GM23338 (cell line): ENCODE measurements around the gene AACS. TPM values are rescaled to one million over a fixed set of nuclear protein-coding genes. Genes with fewer than 3 reads are reported as not detected.

Source experiments
- ATAC-seq: fragments of 200-7000 bp; cut with Tn5 transposase; 3 replicates; pipeline ENCODE4 v1.9.1; 2020
- DNase-seq: peaks from one replicate; pipeline ENCODE4 v3.0.0-alpha.2; 2015; ENCODE audit warnings: low spot score
- H2AFZ ChIP-seq: fragments of 200-600 bp; sonication (generic); 2 replicates; pipeline ENCODE4 v1.8.0; 2016; ENCODE audit warnings: antibody characterized with exemption, mild to moderate bottlenecking, moderate library complexity
- H3F3A ChIP-seq: fragments of 200-600 bp; sonication (generic); replicated peaks from 2 replicates; pipeline ENCODE4 v1.8.0; 2017; ENCODE audit warnings: antibody characterized with exemption, mixed run types, low read depth
- H3K27ac ChIP-seq: fragments of 200-600 bp; sonication (generic); 2 replicates; pipeline ENCODE4 v1.6.1; 2016; ENCODE audit warnings: low read depth
- H3K27me3 ChIP-seq: fragments of 200-600 bp; sonication (generic); 2 replicates; pipeline ENCODE4 v1.8.0; 2016; ENCODE audit warnings: mild to moderate bottlenecking, mixed run types, moderate library complexity; ENCODE audit not compliant: insufficient read depth
- H3K36me3 ChIP-seq: fragments of 200-600 bp; sonication (generic); 2 replicates; pipeline ENCODE4 v1.8.0; 2016; ENCODE audit warnings: mild to moderate bottlenecking; ENCODE audit not compliant: insufficient read depth
- H3K4me1 ChIP-seq: fragments of 200-600 bp; sonication (generic); 2 replicates; pipeline ENCODE4 v1.8.0; 2016; ENCODE audit warnings: mild to moderate bottlenecking, moderate library complexity; ENCODE audit not compliant: insufficient read depth
- H3K4me2 ChIP-seq: fragments of 200-600 bp; sonication (generic); 2 replicates; pipeline ENCODE4 v1.7.1; 2017; ENCODE audit warnings: mixed run types
- H3K4me3 ChIP-seq: fragments of 200-600 bp; sonication (generic); 2 replicates; pipeline ENCODE4 v1.6.1; 2016; ENCODE audit warnings: mixed run types
- H3K79me2 ChIP-seq: fragments of 200-600 bp; sonication (generic); replicated peaks from 2 replicates; pipeline ENCODE4 v1.8.0; 2017; ENCODE audit warnings: mild to moderate bottlenecking; ENCODE audit not compliant: insufficient read depth
- H3K9me2 ChIP-seq: fragments of 200-600 bp; sonication (generic); 2 replicates; pipeline ENCODE4 v1.8.0; 2017; ENCODE audit not compliant: insufficient read depth
- H4K20me1 ChIP-seq: fragments of 200-600 bp; sonication (generic); replicated peaks from 2 replicates; pipeline ENCODE4 v1.8.0; 2017; ENCODE audit warnings: mild to moderate bottlenecking; ENCODE audit not compliant: insufficient read depth
- H3K27ac Mint-ChIP-seq: 2 replicates; pipeline ENCODE4 v1.8.0; 2020; ENCODE audit warnings: inconsistent platforms, mild to moderate bottlenecking, moderate library complexity, mixed read lengths
- H3K27me3 Mint-ChIP-seq: 3 replicates; pipeline ENCODE4 v1.8.0; 2022; ENCODE audit warnings: low read depth, mild to moderate bottlenecking, moderate library complexity, mixed read lengths, inconsistent platforms; ENCODE audit not compliant: insufficient read depth, poor library complexity
- H3K36me3 Mint-ChIP-seq: 3 replicates; pipeline ENCODE4 v1.8.0; 2021; ENCODE audit warnings: low read depth, mild to moderate bottlenecking, inconsistent platforms, moderate library complexity, mixed read lengths
- H3K4me1 Mint-ChIP-seq: 3 replicates; pipeline ENCODE4 v1.8.0; 2020; ENCODE audit warnings: mild to moderate bottlenecking, inconsistent platforms, mixed read lengths
- H3K4me3 Mint-ChIP-seq: 3 replicates; pipeline ENCODE4 v1.8.0; 2021; ENCODE audit warnings: moderate library complexity, mild to moderate bottlenecking, inconsistent platforms, mixed read lengths
- H3K9me3 Mint-ChIP-seq: 3 replicates; pipeline ENCODE4 v1.8.0; 2020; ENCODE audit warnings: moderate library complexity, mild to moderate bottlenecking, inconsistent platforms, mixed read lengths
- EZH2 ChIP-seq: fragments of 200-600 bp; sonication (generic); IDR thresholded peaks from one replicate; pipeline ENCODE4 v1.8.0; 2017; ENCODE audit warnings: antibody characterized with exemption, mild to moderate bottlenecking, low read depth; ENCODE audit not compliant: unreplicated experiment
- NANOG ChIP-seq: IDR thresholded peaks from 2 replicates; pipeline ENCODE4 v1.6.1; 2016; ENCODE audit warnings: antibody characterized with exemption, borderline replicate concordance
- POLR2AphosphoS5 ChIP-seq: IDR thresholded peaks from 2 replicates; pipeline ENCODE4 v1.6.1; 2016; ENCODE audit warnings: antibody characterized with exemption, low read depth
- ZNF331 ChIP-seq: fragments of 250-450 bp; sonication (Bioruptor Pico); IDR thresholded peaks from 2 replicates; pipeline ENCODE4 v1.5.0; 2020; ENCODE audit warnings: low read depth, mild to moderate bottlenecking, moderate library complexity
- polyA plus RNA-seq: library from polyadenylated mRNA; unstranded; fragments of >200 nt; fragmentation: Nextera tagmentation; extraction: Ambion mirVana; gene quantifications from 2 replicates; pipeline ENCODE4 v1.2.1, GENCODE V29; 2016
- total RNA-seq: library from RNA; depleted of rRNA; stranded (reverse); fragments of >200 nt; shearing (Covaris generic); gene quantifications from 2 replicates; pipeline ENCODE4 v1.2.3, GENCODE V29; 2014
- TF ChIP-seq, protein P1 (sequence below): fragments of 250-450 bp; sonication (Bioruptor Pico); IDR thresholded peaks from 2 replicates; pipeline ENCODE4 v1.5.0; 2020; ENCODE audit warnings: mild to moderate bottlenecking, moderate library complexity
- TF ChIP-seq, protein P2 (sequence below): IDR thresholded peaks from one replicate; pipeline ENCODE4 v1.6.1; 2018; ENCODE audit warnings: antibody characterized with exemption; ENCODE audit not compliant: unreplicated experiment
- TF ChIP-seq, protein P3 (sequence below): IDR thresholded peaks from 2 replicates; pipeline ENCODE4 v1.6.1; 2016; ENCODE audit warnings: antibody characterized with exemption
- TF ChIP-seq, protein P4 (sequence below), 2 experiments: fragments of 200-600 bp in 1 of 2; sonication (generic) in 1 of 2; conservative IDR thresholded peaks; 2 replicates each; pipeline versions ENCODE4 v1.5.1 to v1.6.1; 2016 to 2017; ENCODE audit warnings: antibody characterized with exemption in 2 of 2, low read depth in 2 of 2, mild to moderate bottlenecking in 2 of 2, moderate library complexity in 1 of 2

AACS gene
- total and polyA plus RNA-seq, 2 experiments from 2014 or later, result 31.1 to 64.4 TPM

DNA sequence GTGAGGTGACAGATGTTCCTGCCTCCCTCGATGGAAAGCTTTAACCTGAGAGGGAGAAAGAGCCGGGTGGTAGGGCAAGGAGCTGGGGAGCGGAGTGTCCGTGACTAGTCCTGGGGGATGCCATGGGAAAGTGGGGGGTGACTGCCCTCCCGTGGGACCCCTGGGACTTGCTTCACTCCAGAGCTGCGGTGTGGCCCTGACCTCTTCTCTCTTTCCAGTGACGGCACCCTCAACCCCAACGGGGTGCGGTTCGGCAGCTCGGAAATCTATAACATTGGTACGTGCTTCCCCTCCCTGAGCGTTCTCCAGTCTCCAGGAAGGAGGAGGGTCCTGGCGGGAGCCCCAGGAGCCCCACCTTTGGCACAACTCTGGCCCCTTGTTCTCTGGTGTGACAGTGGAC, 69.3 kb downstream of the AACS start (continued):
- TF ChIP-seq, protein P1, sequence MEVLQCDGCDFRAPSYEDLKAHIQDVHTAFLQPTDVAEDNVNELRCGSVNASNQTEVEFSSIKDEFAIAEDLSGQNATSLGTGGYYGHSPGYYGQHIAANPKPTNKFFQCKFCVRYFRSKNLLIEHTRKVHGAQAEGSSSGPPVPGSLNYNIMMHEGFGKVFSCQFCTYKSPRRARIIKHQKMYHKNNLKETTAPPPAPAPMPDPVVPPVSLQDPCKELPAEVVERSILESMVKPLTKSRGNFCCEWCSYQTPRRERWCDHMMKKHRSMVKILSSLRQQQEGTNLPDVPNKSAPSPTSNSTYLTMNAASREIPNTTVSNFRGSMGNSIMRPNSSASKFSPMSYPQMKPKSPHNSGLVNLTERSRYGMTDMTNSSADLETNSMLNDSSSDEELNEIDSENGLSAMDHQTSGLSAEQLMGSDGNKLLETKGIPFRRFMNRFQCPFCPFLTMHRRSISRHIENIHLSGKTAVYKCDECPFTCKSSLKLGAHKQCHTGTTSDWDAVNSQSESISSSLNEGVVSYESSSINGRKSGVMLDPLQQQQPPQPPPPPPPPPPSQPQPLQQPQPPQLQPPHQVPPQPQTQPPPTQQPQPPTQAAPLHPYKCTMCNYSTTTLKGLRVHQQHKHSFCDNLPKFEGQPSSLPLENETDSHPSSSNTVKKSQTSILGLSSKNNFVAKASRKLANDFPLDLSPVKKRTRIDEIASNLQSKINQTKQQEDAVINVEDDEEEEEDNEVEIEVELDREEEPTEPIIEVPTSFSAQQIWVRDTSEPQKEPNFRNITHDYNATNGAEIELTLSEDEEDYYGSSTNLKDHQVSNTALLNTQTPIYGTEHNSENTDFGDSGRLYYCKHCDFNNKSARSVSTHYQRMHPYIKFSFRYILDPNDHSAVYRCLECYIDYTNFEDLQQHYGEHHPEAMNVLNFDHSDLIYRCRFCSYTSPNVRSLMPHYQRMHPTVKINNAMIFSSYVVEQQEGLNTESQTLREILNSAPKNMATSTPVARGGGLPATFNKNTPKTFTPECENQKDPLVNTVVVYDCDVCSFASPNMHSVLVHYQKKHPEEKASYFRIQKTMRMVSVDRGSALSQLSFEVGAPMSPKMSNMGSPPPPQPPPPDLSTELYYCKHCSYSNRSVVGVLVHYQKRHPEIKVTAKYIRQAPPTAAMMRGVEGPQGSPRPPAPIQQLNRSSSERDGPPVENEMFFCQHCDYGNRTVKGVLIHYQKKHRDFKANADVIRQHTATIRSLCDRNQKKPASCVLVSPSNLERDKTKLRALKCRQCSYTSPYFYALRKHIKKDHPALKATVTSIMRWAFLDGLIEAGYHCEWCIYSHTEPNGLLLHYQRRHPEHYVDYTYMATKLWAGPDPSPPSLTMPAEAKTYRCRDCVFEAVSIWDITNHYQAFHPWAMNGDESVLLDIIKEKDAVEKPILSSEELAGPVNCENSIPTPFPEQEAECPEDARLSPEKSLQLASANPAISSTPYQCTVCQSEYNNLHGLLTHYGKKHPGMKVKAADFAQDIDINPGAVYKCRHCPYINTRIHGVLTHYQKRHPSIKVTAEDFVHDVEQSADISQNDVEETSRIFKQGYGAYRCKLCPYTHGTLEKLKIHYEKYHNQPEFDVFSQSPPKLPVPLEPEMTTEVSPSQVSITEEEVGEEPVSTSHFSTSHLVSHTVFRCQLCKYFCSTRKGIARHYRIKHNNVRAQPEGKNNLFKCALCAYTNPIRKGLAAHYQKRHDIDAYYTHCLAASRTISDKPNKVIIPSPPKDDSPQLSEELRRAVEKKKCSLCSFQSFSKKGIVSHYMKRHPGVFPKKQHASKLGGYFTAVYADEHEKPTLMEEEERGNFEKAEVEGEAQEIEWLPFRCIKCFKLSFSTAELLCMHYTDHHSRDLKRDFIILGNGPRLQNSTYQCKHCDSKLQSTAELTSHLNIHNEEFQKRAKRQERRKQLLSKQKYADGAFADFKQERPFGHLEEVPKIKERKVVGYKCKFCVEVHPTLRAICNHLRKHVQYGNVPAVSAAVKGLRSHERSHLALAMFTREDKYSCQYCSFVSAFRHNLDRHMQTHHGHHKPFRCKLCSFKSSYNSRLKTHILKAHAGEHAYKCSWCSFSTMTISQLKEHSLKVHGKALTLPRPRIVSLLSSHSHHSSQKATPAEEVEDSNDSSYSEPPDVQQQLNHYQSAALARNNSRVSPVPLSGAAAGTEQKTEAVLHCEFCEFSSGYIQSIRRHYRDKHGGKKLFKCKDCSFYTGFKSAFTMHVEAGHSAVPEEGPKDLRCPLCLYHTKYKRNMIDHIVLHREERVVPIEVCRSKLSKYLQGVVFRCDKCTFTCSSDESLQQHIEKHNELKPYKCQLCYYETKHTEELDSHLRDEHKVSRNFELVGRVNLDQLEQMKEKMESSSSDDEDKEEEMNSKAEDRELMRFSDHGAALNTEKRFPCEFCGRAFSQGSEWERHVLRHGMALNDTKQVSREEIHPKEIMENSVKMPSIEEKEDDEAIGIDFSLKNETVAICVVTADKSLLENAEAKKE (CRISPR knock-in tag), result no peak
- TF ChIP-seq, protein P2, sequence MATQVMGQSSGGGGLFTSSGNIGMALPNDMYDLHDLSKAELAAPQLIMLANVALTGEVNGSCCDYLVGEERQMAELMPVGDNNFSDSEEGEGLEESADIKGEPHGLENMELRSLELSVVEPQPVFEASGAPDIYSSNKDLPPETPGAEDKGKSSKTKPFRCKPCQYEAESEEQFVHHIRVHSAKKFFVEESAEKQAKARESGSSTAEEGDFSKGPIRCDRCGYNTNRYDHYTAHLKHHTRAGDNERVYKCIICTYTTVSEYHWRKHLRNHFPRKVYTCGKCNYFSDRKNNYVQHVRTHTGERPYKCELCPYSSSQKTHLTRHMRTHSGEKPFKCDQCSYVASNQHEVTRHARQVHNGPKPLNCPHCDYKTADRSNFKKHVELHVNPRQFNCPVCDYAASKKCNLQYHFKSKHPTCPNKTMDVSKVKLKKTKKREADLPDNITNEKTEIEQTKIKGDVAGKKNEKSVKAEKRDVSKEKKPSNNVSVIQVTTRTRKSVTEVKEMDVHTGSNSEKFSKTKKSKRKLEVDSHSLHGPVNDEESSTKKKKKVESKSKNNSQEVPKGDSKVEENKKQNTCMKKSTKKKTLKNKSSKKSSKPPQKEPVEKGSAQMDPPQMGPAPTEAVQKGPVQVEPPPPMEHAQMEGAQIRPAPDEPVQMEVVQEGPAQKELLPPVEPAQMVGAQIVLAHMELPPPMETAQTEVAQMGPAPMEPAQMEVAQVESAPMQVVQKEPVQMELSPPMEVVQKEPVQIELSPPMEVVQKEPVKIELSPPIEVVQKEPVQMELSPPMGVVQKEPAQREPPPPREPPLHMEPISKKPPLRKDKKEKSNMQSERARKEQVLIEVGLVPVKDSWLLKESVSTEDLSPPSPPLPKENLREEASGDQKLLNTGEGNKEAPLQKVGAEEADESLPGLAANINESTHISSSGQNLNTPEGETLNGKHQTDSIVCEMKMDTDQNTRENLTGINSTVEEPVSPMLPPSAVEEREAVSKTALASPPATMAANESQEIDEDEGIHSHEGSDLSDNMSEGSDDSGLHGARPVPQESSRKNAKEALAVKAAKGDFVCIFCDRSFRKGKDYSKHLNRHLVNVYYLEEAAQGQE, result no peak
- TF ChIP-seq, protein P3, sequence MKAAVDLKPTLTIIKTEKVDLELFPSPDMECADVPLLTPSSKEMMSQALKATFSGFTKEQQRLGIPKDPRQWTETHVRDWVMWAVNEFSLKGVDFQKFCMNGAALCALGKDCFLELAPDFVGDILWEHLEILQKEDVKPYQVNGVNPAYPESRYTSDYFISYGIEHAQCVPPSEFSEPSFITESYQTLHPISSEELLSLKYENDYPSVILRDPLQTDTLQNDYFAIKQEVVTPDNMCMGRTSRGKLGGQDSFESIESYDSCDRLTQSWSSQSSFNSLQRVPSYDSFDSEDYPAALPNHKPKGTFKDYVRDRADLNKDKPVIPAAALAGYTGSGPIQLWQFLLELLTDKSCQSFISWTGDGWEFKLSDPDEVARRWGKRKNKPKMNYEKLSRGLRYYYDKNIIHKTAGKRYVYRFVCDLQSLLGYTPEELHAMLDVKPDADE, result no peak

DNA sequence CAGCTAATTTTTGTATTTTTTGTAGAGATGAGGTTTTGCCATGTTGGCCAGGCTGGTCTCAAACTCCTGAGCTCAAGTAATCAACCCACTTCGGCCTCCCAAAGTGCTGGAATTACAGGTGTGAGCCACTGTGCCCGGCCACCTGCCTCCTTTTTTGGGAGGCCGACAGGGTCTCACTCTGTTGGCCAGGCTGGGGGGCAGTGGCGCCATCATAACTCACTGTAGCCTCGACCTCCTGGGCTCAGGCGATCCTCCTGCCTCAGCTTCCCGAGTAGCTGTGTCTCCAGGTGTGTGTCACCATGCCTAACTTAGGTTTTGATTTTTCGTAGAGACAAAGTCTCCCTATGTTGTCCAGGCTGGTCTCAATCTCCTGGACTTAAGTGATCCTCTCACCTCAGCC, 70.7 kb downstream of the AACS start:
- no peaks in the 10 kb centered on the region for H3K9me2 ChIP-seq
- no peak overlapping the region for H2AFZ ChIP-seq
- H3F3A ChIP-seq, result no peaks in the 10 kb centered on the region
- Mint-ChIP-seq H3K36me3 (peaks cover 24% of the 10 kb centered on the region), H3K9me3 (no peaks in the 10 kb centered on the region; the same call in 2 of the 3 replicates), H3K27me3 (peaks cover 7% of the 10 kb centered on the region), H3K27ac (no peak overlapping the region), H3K4me3 (no peak overlapping the region), H3K4me1 (peaks cover 21% of the 10 kb centered on the region)
- ATAC-seq (no peak), DNase-seq (no peak)
- H4K20me1 ChIP-seq, result no peaks in the 10 kb centered on the region; the same call in 1 of the 2 replicates
- H3K27ac ChIP-seq, result no peak overlapping the region
- H3K79me2 ChIP-seq, result no peaks in the 10 kb centered on the region
- no peaks in the 10 kb centered on the region for H3K27me3 ChIP-seq
- H3K4me2 ChIP-seq, result no peak overlapping the region
- no peaks in the 10 kb centered on the region; the same call in 1 of the 2 replicates for H3K36me3 ChIP-seq
- H3K4me1 ChIP-seq, result peaks cover 8% of the 10 kb centered on the region; the same call in 1 of the 2 replicates
- H3K4me3 ChIP-seq, result no peak overlapping the region
- TF ChIP-seq ZNF331 (no peak), POLR2AphosphoS5 (no peak), NANOG (no peak), EZH2 (no peak)
- TF ChIP-seq, protein P4, sequence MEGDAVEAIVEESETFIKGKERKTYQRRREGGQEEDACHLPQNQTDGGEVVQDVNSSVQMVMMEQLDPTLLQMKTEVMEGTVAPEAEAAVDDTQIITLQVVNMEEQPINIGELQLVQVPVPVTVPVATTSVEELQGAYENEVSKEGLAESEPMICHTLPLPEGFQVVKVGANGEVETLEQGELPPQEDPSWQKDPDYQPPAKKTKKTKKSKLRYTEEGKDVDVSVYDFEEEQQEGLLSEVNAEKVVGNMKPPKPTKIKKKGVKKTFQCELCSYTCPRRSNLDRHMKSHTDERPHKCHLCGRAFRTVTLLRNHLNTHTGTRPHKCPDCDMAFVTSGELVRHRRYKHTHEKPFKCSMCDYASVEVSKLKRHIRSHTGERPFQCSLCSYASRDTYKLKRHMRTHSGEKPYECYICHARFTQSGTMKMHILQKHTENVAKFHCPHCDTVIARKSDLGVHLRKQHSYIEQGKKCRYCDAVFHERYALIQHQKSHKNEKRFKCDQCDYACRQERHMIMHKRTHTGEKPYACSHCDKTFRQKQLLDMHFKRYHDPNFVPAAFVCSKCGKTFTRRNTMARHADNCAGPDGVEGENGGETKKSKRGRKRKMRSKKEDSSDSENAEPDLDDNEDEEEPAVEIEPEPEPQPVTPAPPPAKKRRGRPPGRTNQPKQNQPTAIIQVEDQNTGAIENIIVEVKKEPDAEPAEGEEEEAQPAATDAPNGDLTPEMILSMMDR (conservative IDR thresholded peaks at IDR 0.05; ENCODE audit: low read depth in 2 of 2), result no peak
